HEK293 (cell line): ENCODE measurements around the gene POP7.

ENCODE experiments used
- KLF1 ChIP-seq: fragments of 450-650 bp; formaldehyde crosslinking; IDR thresholded peaks from 2 replicates; pipeline ENCODE4 v1.5.1; 2016; ENCODE audit warnings: missing biosample characterization, missing genetic modification characterization
- ZNF658 ChIP-seq: fragments of 450-650 bp; formaldehyde crosslinking; IDR thresholded peaks from 2 replicates; pipeline ENCODE4; 2016; ENCODE audit warnings: missing biosample characterization, missing genetic modification characterization
- ZNF785 ChIP-seq: fragments of 450-650 bp; formaldehyde crosslinking; IDR thresholded peaks from 2 replicates; pipeline ENCODE4 v1.5.1; 2016; ENCODE audit warnings: missing biosample characterization, missing genetic modification characterization
- TF ChIP-seq, protein P1 (sequence below): fragments of 450-650 bp; formaldehyde crosslinking; IDR thresholded peaks from 2 replicates; pipeline ENCODE4 v1.5.1; 2016; ENCODE audit warnings: missing biosample characterization, missing genetic modification characterization, borderline replicate concordance
- TF ChIP-seq, protein P2 (sequence below): fragments of 450-650 bp; formaldehyde crosslinking; IDR thresholded peaks from 2 replicates; pipeline ENCODE4 v1.5.1; 2017; ENCODE audit warnings: missing biosample characterization, missing genetic modification characterization
- TF ChIP-seq, protein P3 (sequence below): fragments of 450-650 bp; formaldehyde crosslinking; IDR thresholded peaks from 2 replicates; pipeline ENCODE4 v1.5.1; 2016; ENCODE audit warnings: missing biosample characterization, missing genetic modification characterization
- TF ChIP-seq, protein P4 (sequence below): fragments of 450-650 bp; formaldehyde crosslinking; IDR thresholded peaks from 2 replicates; pipeline ENCODE4 v1.5.1; 2016; ENCODE audit warnings: missing biosample characterization, missing genetic modification characterization
- TF ChIP-seq, protein P5 (sequence below): fragments of 450-650 bp; formaldehyde crosslinking; IDR thresholded peaks from 2 replicates; pipeline ENCODE4 v1.5.1; 2016; ENCODE audit warnings: missing biosample characterization, missing genetic modification characterization, low read depth

DNA sequence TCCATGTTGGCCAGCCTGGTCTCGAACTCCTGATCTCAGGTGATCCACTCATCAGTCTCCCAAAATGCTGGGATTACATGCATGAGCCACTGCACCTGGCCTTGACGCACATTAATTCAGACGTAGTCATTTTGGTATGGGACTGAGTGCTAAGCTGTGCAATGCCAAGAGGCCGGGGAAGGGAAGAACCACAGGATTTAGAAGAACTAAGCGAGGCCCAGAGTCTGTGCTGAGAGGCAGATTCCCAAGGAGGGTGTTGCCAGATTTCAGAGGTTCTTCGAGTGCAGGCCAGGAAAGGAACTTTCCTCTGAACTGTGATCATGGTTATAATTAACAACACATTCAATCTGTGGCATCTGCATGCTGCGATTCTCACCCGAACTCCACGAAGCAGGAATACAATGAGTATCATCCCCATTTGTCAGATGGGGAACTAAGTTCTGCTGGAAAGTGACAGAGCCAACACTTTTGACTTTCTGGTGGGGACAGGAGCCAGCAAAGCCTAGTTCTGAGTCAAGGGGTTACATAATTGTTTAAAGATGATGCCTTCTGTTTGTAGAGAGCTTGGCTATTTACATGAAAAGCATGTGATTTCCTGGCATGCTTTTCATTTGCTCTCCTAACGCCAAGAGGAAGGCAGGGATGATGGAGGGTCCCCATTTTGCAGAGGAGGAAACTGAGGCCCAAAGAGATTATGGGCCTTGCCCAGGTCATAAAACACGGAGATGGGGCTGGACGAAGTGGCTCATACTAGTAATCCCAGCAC is 21.3 kb downstream of the POP7 start:
- TF ChIP-seq ZNF785 (tag by site-specific recombination) (no peak), KLF1 (tag by site-specific recombination) (no peak), ZNF658 (no peak)
- TF ChIP-seq, protein P1, sequence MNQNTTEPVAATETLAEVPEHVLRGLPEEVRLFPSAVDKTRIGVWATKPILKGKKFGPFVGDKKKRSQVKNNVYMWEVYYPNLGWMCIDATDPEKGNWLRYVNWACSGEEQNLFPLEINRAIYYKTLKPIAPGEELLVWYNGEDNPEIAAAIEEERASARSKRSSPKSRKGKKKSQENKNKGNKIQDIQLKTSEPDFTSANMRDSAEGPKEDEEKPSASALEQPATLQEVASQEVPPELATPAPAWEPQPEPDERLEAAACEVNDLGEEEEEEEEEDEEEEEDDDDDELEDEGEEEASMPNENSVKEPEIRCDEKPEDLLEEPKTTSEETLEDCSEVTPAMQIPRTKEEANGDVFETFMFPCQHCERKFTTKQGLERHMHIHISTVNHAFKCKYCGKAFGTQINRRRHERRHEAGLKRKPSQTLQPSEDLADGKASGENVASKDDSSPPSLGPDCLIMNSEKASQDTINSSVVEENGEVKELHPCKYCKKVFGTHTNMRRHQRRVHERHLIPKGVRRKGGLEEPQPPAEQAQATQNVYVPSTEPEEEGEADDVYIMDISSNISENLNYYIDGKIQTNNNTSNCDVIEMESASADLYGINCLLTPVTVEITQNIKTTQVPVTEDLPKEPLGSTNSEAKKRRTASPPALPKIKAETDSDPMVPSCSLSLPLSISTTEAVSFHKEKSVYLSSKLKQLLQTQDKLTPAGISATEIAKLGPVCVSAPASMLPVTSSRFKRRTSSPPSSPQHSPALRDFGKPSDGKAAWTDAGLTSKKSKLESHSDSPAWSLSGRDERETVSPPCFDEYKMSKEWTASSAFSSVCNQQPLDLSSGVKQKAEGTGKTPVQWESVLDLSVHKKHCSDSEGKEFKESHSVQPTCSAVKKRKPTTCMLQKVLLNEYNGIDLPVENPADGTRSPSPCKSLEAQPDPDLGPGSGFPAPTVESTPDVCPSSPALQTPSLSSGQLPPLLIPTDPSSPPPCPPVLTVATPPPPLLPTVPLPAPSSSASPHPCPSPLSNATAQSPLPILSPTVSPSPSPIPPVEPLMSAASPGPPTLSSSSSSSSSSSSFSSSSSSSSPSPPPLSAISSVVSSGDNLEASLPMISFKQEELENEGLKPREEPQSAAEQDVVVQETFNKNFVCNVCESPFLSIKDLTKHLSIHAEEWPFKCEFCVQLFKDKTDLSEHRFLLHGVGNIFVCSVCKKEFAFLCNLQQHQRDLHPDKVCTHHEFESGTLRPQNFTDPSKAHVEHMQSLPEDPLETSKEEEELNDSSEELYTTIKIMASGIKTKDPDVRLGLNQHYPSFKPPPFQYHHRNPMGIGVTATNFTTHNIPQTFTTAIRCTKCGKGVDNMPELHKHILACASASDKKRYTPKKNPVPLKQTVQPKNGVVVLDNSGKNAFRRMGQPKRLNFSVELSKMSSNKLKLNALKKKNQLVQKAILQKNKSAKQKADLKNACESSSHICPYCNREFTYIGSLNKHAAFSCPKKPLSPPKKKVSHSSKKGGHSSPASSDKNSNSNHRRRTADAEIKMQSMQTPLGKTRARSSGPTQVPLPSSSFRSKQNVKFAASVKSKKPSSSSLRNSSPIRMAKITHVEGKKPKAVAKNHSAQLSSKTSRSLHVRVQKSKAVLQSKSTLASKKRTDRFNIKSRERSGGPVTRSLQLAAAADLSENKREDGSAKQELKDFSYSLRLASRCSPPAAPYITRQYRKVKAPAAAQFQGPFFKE (tag by site-specific recombination) = no peak
- TF ChIP-seq, protein P2, sequence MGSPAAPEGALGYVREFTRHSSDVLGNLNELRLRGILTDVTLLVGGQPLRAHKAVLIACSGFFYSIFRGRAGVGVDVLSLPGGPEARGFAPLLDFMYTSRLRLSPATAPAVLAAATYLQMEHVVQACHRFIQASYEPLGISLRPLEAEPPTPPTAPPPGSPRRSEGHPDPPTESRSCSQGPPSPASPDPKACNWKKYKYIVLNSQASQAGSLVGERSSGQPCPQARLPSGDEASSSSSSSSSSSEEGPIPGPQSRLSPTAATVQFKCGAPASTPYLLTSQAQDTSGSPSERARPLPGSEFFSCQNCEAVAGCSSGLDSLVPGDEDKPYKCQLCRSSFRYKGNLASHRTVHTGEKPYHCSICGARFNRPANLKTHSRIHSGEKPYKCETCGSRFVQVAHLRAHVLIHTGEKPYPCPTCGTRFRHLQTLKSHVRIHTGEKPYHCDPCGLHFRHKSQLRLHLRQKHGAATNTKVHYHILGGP (tag by site-specific recombination) = no peak
- TF ChIP-seq, protein P3, sequence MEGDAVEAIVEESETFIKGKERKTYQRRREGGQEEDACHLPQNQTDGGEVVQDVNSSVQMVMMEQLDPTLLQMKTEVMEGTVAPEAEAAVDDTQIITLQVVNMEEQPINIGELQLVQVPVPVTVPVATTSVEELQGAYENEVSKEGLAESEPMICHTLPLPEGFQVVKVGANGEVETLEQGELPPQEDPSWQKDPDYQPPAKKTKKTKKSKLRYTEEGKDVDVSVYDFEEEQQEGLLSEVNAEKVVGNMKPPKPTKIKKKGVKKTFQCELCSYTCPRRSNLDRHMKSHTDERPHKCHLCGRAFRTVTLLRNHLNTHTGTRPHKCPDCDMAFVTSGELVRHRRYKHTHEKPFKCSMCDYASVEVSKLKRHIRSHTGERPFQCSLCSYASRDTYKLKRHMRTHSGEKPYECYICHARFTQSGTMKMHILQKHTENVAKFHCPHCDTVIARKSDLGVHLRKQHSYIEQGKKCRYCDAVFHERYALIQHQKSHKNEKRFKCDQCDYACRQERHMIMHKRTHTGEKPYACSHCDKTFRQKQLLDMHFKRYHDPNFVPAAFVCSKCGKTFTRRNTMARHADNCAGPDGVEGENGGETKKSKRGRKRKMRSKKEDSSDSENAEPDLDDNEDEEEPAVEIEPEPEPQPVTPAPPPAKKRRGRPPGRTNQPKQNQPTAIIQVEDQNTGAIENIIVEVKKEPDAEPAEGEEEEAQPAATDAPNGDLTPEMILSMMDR (tag by site-specific recombination) = no peak
- TF ChIP-seq, protein P4, sequence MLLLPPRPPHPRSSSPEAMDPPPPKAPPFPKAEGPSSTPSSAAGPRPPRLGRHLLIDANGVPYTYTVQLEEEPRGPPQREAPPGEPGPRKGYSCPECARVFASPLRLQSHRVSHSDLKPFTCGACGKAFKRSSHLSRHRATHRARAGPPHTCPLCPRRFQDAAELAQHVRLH (tag by site-specific recombination) = no peak
- TF ChIP-seq, protein P5, sequence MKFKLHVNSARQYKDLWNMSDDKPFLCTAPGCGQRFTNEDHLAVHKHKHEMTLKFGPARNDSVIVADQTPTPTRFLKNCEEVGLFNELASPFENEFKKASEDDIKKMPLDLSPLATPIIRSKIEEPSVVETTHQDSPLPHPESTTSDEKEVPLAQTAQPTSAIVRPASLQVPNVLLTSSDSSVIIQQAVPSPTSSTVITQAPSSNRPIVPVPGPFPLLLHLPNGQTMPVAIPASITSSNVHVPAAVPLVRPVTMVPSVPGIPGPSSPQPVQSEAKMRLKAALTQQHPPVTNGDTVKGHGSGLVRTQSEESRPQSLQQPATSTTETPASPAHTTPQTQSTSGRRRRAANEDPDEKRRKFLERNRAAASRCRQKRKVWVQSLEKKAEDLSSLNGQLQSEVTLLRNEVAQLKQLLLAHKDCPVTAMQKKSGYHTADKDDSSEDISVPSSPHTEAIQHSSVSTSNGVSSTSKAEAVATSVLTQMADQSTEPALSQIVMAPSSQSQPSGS (tag by site-specific recombination) = no peak
